Stimulated activated CD8-positive, alpha-beta memory T cell treated with anti-CD3 and anti-CD28 coated beads, Interleukin-7, amount 100 ng/mL, for 4 hours (primary cell): Measurements from ENCODE around the gene ARHGEF7.

ENCODE experiments used
- DNase-seq, 2 donors: peaks; one replicate each; pipeline ENCODE4 v3.0.0-alpha.2; 2020; ENCODE audit warnings: low read depth in 2 of 2

Gene ARHGEF7

DNA sequence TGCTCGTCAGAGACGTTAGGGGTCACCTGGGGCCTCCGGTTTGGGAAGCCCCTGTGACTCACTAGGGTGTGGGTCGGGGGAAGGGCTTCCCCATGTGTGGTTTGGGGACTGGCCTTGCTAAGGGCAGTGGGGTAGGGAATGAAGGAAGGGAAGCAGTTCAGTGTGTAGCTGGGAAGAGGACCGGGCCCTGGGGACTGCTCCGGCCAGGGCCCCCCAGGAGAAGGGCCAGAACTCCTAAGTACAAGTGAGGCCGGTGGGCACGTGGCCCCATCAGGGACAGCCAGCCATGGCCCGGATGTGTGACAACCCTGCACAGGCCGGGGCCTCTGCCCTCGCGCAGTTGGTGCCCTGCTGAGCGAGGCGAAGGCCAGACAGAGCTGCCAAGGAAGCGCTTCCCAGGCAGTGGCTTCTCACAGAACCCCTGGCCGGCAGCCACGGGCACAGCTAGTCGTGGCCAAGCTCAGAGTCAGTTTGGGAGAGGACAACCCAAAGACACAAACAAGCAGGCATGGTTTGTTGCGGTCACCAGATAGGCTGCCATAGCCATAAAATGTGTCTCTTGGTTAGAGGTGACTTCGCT is 231.1 kb downstream of the ARHGEF7 start:
- DNase-seq = no peak

DNA sequence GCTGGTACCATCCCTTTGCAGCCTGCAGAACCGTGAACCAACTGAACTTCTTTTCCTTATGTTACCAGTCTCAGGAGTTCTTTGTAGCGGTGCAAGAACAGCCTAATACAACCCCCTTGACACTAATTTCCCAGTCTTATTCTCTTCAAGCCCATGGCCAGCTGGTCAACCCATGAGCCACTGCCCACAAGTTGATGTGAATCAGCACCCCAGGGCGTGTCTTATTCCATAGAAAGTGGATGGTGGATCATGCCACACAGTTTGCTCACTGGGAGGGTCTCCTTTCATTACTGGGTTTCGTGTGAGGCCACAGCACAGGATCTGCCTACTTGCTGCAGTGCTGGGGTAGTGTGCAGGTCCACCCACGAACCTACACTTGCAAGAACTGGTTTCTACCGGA is 232.3 kb downstream of the ARHGEF7 start:
- no peak for DNase-seq

DNA sequence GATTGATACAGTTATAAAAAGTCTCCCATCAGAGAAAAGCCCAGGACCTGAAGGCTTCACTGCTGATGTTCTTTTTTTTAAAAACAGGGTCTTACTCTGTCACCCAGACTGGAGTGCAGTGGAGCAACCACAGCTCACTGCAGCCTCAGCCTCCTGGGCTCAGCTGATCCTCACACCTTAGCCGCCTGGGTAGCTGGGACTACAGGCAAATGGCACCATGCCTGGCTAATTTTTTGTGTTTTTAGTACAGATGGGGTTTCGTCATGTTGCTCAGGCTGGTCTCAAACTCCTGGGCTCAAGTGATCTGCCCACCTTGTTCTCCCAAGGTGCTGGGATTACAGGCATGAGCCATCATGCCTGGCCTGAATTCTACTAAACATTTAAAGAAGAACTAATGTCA is 238.4 kb downstream of the ARHGEF7 start:
- no peak for DNase-seq

DNA sequence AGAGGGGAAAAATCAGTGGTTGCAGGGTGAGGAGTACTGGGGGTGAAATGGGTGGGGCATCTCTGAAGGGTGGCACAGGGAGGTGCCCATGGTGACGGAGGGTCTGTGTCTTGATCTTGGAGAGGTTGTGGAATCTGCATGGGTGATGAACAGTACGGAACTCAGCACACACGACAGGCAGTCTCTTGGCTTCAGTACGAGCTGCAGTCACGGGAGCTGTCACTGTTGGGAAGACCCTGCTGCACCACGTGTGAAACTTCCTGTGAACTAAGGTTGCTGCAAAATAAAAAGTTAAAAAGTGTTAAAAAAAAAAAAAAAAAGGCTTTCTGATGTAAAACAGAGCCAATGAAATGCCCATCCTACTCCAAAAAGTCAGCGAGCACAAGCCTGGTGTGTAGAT is 239.7 kb downstream of the ARHGEF7 start:
- no peak for DNase-seq
